Brain microvascular endothelial cell (primary cell): ENCODE data around the gene ERI3.

Experiments used
- DNase-seq: peaks from one replicate; pipeline ENCODE4 v3.0.0-alpha.2; 2020
- H3K27ac ChIP-seq: fragments of 250-450 bp; sonication (Bioruptor Pico); 2 replicates; pipeline ENCODE4 v1.5.1; 2020; ENCODE audit warnings: mild to moderate bottlenecking, moderate library complexity
- H3K27me3 ChIP-seq: fragments of 250-450 bp; sonication (Bioruptor Pico); replicated peaks from 2 replicates; pipeline ENCODE4 v1.5.1; 2020; ENCODE audit warnings: mild to moderate bottlenecking
- H3K36me3 ChIP-seq: fragments of 250-450 bp; sonication (Bioruptor Pico); replicated peaks from 2 replicates; pipeline ENCODE4 v1.5.1; 2020; ENCODE audit warnings: mild to moderate bottlenecking
- H3K4me3 ChIP-seq: 2 replicates; pipeline ENCODE4 v1.5.1; 2011; ENCODE audit warnings: low read depth, mild to moderate bottlenecking, control low read depth, low read length, moderate library complexity
- CTCF ChIP-seq: IDR thresholded peaks from 2 replicates; pipeline ENCODE4 v1.5.1; 2011; ENCODE audit warnings: low read depth, mild to moderate bottlenecking, moderate library complexity, low read length, control low read depth, inconsistent platforms; ENCODE audit errors: missing control alignments
- in situ Hi-C: cut with HindIII; loops from 2 replicates; pipeline ENCODE4 v1.10.0; 2017; ENCODE audit warnings: low sequenced_read_pairs, low pct_ligation_motif_present

Gene ERI3

GRCh38 chr1:44235808-44236207 lies 119.2 kb downstream of the ERI3 start:
- H3K36me3 ChIP-seq, result no peaks in the 10 kb centered on the region
- no peaks in the 10 kb centered on the region for H3K27me3 ChIP-seq
- TF ChIP-seq CTCF, result no peak
- in situ Hi-C loops, result no loop called here
- no peak for DNase-seq
- no peak overlapping the region for H3K4me3 ChIP-seq
- no peak overlapping the region for H3K27ac ChIP-seq

- in situ Hi-C loops, result no loop called here
- no peak for TF ChIP-seq CTCF
- Histone ChIP-seq H3K27ac (no peak overlapping the region), H3K27me3 (no peaks in the 10 kb centered on the region), H3K36me3 (no peaks in the 10 kb centered on the region), H3K4me3 (no peak overlapping the region)
- DNase-seq, result no peak
Observed at GRCh38 chr1:44233593-44233992, 121.5 kb downstream of the ERI3 start.

GRCh38 chr1:44230796-44231195 lies 124.3 kb downstream of the ERI3 start:
- TF ChIP-seq CTCF, result no peak
- Histone ChIP-seq H3K27ac (no peak overlapping the region), H3K36me3 (no peaks in the 10 kb centered on the region), H3K27me3 (no peaks in the 10 kb centered on the region), H3K4me3 (no peak overlapping the region)
- in situ Hi-C loops, result no loop called here
- no peak for DNase-seq

- no peak for TF ChIP-seq CTCF
Observed at GRCh38 chr1:44229435-44230167, 125.5 kb downstream of the ERI3 start.

GRCh38 chr1:44228218-44228617 lies 126.8 kb downstream of the ERI3 start:
- no peak overlapping the region for H3K27ac ChIP-seq
- no peak for DNase-seq
- in situ Hi-C loops, result no loop called here
- no peaks in the 10 kb centered on the region for H3K27me3 ChIP-seq
- no peak overlapping the region for H3K4me3 ChIP-seq
- no peak for TF ChIP-seq CTCF
- H3K36me3 ChIP-seq, result no peaks in the 10 kb centered on the region

More at GRCh38 chr1:44229435-44230167, 125.5 kb downstream of the ERI3 start:
- Histone ChIP-seq H3K4me3 (no peak overlapping the region), H3K27ac (no peak overlapping the region), H3K36me3 (no peaks in the 10 kb centered on the region), H3K27me3 (no peaks in the 10 kb centered on the region)
- in situ Hi-C loops, result no loop called here
- no peak for DNase-seq

GRCh38 chr1:44227211-44227610 lies 127.8 kb downstream of the ERI3 start:
- in situ Hi-C loops, result no loop called here

More at GRCh38 chr1:44227211-44227610, 127.8 kb downstream of the ERI3 start:
- Histone ChIP-seq H3K27ac (no peak overlapping the region), H3K27me3 (no peaks in the 10 kb centered on the region), H3K36me3 (no peaks in the 10 kb centered on the region), H3K4me3 (no peak overlapping the region)
- no peak for TF ChIP-seq CTCF
- DNase-seq, result no peak
